ENCODE results near the gene ST7. TPM values are rescaled to one million over a fixed set of nuclear protein-coding genes. Genes with fewer than 3 reads are reported as not detected.

The ST7 gene
- total RNA-seq, 4 donors from 2014 or later: 13.5 to 24.9 (median 18.6) TPM

GRCh38 chr7:117012284-117012683 is 59.0 kb downstream of the ST7 start:
- no peak for DNase-seq (ENCODE audit: low spot score in 2 of 2)
- H3K27ac ChIP-seq: no peak overlapping the region
- peaks cover 0 to 31% (median 2%) of the 10 kb centered on the region in 4 donors for H3K4me1 ChIP-seq
- no peak overlapping the region for H3K4me3 ChIP-seq
- no peak for TF ChIP-seq POLR2A (IDR thresholded peaks at IDR 0.05)
- TF ChIP-seq EP300 (IDR thresholded peaks at IDR 0.05): no peak
- no peak for TF ChIP-seq CTCF (IDR thresholded peaks at IDR 0.05)
- H3K27me3 ChIP-seq: no peaks in the 10 kb centered on the region
- WGBS, 2 donors: 83 to 86% methylated on average over 2 of the region's 2 CpGs
- no peaks in the 10 kb centered on the region for H3K9me3 ChIP-seq
- no peaks in the 10 kb centered on the region for H3K36me3 ChIP-seq

- no peaks in the 10 kb centered on the region for H3K27me3 ChIP-seq
- H3K36me3 ChIP-seq: no peaks in the 10 kb centered on the region
- TF ChIP-seq CTCF (IDR thresholded peaks at IDR 0.05) (no peak), POLR2A (IDR thresholded peaks at IDR 0.05) (no peak), EP300 (IDR thresholded peaks at IDR 0.05) (no peak)
- WGBS, 2 donors: 74 to 88% methylated on average over 1 of the region's 1 CpG
- peaks cover 0 to 31% (median 2%) of the 10 kb centered on the region in 4 donors for H3K4me1 ChIP-seq
- no peak overlapping the region for H3K4me3 ChIP-seq
- H3K27ac ChIP-seq: no peak overlapping the region
- no peak for DNase-seq (ENCODE audit: low spot score in 2 of 2)
- no peaks in the 10 kb centered on the region for H3K9me3 ChIP-seq
Observed at GRCh38 chr7:117012696-117013095, 59.4 kb downstream of the ST7 start.

GRCh38 chr7:117014099-117014656 is 60.9 kb downstream of the ST7 start:
- no peak for TF ChIP-seq POLR2A (IDR thresholded peaks at IDR 0.05)
- no peak for TF ChIP-seq CTCF (IDR thresholded peaks at IDR 0.05)
- no peak for TF ChIP-seq EP300 (IDR thresholded peaks at IDR 0.05)
- Histone ChIP-seq H3K36me3 (no peaks in the 10 kb centered on the region), H3K4me3 (peak overlapping the region in 1 of 4 donors; percentile 15), H3K4me1 (peaks cover 0 to 31% (median 2%) of the 10 kb centered on the region in 4 donors), H3K27me3 (no peaks in the 10 kb centered on the region), H3K27ac (peak overlapping the region in 1 of 4 donors; percentile 22), H3K9me3 (no peaks in the 10 kb centered on the region)
- no peak for DNase-seq (ENCODE audit: low spot score in 2 of 2)
- WGBS, 2 donors: 88 to 91% methylated on average over 2 of the region's 2 CpGs

- Histone ChIP-seq H3K4me1 (peaks cover 0 to 35% (median 2%) of the 10 kb centered on the region in 4 donors), H3K4me3 (peak overlapping the region in 1 of 4 donors; percentile 15), H3K27ac (peak overlapping the region in 1 of 4 donors; percentile 22), H3K27me3 (no peaks in the 10 kb centered on the region), H3K36me3 (no peaks in the 10 kb centered on the region), H3K9me3 (no peaks in the 10 kb centered on the region)
- 8 to 12% methylated on average over 6 of the region's 6 CpGs for WGBS, 2 donors
- peak; percentile 26 to 41 for DNase-seq (ENCODE audit: low spot score in 2 of 2)
- TF ChIP-seq CTCF (IDR thresholded peaks at IDR 0.05): no peak
- peak in 1 of 2 donors; percentile 23 for TF ChIP-seq EP300 (IDR thresholded peaks at IDR 0.05)
Observed at GRCh38 chr7:117014673-117015133, 61.4 kb downstream of the ST7 start.

- no peak overlapping the region for H3K27ac ChIP-seq
- no peaks in the 10 kb centered on the region for H3K36me3 ChIP-seq
- 76 to 79% methylated on average over 4 of the region's 4 CpGs for WGBS, 2 donors
- no peak for TF ChIP-seq EP300 (IDR thresholded peaks at IDR 0.05)
- TF ChIP-seq CTCF (IDR thresholded peaks at IDR 0.05): no peak
- TF ChIP-seq POLR2A (IDR thresholded peaks at IDR 0.05): no peak
- H3K4me1 ChIP-seq: peaks cover 0 to 37% (median 2%) of the 10 kb centered on the region in 4 donors
- no peaks in the 10 kb centered on the region for H3K9me3 ChIP-seq
- no peaks in the 10 kb centered on the region for H3K27me3 ChIP-seq
- H3K4me3 ChIP-seq: no peak overlapping the region
- no peak for DNase-seq (ENCODE audit: low spot score in 2 of 2)
Observed at GRCh38 chr7:117015258-117016184, 62.2 kb downstream of the ST7 start.

All from tibial nerve (tissue), 4 donors.